ENCODE data around the gene FBXO31.
"Not testable (repeated sequence)": the region's sequence is repeated elsewhere in the genome, so short reads cannot be mapped to it uniquely, and the experiment has no call there.

FBXO31 gene

DNA sequence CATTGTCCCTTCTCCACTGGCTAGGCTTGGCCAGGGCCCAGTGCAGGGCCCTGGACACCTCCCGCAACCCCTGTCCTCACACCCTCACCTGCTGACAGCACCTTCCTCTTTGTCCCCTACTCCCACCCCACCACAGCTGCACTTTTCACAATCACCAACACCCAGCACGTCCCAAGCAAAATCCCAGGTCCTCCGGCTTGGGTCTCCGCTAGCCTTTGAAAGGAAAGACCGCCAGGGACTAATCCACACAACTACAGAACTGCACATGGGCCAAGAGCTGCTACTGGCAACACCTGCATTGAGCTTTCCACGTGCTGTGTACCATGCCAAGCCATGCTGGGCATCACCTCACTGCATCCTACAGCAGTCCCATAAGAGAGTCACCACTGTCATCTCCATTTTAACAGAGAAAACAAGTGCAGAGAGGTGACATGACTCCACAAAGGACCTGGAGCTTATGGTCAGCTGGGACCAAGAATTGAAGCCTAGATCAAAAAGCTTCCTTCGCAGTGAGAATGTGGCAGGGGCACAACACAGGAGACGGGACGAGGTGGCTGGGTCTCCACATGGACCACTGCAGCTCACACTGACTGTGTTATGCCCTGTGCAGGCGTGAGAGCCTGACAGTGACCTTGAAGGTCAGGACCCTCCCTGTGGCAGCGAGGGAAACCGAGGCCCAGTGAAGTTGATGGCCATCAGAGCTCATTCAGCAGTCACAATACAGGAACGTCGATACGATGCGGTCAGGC, 22.5 kb downstream of the FBXO31 start:
- no peak for DNase-seq

DNA sequence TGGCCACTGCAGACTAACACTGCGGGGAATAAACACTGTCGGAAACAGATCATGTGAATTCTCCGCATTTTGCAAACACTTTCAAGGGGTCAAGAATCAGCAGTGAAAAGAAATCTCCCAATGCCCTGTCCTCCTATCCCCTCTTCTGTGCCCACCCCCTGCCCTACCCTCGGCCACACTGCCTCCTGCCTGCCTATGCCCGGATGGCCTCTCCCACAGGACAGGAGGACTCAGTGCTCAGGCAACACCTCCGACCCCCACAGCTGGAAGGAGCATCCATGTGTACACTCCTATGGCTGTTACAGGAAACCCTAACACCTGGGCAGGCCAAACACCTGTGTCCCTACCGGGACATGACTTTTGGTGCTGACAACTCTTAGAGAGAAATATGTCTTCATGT, 24.5 kb downstream of the FBXO31 start:
- DNase-seq, result no peak

DNA sequence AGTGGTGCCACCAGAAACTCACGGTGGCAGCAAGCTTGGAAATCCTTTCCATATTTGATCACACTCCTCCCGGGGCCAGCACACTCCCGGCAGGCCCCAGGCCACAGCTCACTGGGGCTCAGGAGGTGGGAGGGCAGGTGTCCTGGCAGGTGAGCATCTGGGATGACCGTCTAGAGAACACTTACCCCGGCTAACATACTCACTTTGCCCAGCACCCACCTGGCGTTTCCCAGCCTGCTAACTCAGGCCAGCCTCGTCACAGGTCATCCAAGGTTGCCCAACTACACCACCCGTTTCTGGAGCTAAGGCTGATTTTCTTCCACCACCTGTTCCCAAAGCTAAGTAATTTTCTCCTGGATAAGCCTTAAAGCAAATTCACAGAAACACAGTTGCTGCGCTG, 24.9 kb downstream of the FBXO31 start:
- no peak for DNase-seq

DNA sequence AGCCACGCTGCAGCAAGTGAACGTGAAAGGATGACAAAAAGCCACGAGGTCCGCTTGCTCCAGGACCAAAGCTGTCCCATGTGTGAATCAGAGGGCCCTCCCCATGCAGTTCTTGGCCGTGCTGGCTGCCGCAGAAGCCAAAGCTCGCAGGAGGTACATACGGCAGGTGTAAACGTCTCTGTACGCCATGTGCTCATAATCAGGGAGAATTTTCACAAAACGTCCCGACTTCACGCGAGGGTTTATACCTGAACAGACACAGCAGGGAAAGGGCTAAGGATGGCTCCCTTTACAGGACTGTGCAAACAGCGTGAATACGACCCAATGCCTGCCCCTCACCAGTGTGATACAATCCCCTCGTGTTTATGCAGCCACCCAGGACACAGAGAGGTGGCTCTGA, 25.3 kb downstream of the FBXO31 start:
- no peak for DNase-seq

DNA sequence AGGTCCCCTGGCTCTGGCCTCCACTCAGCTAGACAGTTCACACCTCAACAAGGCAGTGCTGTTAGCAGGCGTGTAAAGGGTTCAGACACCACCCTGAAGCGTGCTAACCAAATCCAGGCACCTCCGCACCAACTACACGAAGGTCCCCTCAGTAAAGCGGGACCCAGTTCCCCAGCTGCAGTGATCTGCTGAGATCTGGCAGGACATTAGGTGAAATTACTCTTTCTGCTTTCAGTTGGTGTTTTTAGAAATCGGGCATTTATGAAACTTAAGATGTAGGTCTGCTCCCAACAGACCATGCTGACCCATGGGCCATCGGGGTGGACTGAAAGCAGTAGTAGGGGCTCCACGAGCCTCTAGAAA, 27.1 kb downstream of the FBXO31 start:
- no peak for DNase-seq

DNA sequence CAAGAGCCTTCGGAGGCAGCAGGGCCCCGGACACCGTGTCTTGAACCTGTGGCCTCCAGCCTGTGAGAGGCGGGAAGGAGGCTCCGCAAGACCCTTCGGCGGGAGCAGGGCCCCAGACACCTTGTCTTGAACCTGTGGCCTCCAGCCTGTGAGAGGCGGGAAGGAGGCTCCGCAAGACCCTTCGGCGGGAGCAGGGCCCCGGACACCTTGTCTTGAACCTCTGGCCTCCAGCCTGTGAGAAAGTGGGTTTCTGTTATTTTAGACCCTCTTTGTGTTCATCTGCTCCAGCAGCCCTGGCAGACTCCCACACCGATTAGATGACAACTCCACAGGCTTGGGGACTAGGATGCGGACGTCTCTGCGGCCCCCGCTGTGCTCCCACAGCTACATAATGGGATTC, 30.0 kb downstream of the FBXO31 start:
- no peak for DNase-seq

DNA sequence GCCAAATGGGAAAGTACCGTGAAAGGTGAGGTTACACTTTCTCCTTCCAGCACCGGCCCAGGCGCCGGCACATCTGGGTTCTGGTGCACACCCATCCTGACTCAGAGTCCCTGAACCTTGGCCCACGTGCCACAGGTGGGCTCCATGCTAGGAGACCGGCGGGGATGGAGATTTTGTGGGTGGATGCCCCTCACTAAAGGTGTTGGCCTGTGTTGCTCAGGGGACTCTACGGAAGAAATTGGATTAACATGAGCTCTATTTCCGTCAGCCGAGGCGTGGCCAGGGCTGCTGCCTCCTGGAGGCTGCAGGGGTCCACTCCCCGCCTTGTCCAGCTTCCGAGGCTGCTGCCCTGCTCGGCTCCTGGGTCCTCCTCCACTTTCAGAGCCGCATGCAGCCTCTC, 30.8 kb downstream of the FBXO31 start:
- no peak for DNase-seq

DNA sequence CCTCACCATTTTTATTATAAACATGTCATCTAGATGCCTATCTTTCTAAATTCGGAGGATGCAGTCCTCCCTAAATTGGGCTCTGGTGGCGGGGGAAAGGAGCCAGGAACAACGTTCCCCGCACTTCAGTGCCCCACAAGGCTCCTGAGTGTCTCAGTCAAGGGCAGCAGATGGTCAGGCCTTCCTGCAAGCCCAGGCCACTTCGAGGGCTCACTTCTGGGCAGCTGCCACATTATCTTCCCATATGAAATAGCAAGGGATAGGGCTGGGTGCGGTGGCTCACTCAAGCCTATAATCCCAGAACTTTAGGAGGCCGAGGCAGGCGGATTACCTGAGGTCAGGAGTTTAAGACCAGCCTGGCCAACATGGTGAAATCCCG, 32.3 kb downstream of the FBXO31 start:
- DNase-seq, result no peak

DNA sequence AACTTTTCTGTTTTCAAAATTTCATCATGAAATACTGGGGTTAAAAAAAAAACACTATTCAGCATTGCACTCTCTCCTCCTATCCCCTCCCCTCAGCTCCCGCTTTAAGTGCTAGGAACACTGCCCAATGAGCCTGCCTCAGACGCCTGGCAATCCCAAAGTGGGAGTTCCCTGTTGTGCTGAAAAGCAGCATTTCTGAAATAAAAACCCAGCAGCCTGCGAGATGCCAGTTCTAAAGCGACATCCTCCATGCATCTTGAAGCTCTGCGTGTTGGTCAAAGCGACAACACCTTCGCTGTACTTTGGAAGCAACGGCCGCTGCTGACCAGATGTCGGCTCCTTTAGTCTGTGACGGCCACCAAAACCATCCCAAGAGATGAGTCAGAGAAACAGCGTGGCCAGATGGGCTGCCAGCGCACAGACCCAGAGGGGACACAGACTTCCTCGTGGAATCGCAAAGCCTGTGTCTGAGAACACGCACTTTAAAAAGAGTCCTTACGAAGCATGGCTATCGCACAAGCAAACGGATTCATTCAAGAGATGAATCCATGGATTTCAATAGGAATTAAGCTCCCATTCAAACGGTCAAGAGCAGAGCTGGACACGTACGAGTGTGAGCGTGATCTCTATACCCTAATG, 32.8 kb downstream of the FBXO31 start:
- no peak for DNase-seq

DNA sequence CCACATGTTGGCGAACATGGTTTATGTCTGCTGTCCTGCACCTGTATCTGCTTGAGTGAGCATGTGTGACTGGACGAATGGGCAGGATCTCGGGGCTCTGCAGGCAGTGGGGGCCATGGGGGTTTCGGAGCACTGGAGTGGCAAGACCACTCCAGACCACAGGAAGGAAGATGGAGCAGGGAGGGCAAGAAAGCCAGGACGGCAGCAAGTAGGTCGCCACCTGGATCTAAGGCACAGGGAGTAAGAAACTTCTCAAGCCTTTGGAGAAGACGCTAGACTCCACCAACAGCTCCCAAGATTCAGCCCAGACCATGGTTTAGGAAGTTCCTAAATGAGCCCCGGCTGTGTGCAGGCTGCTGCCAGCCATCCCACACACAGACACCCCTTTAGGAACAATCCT, 33.5 kb downstream of the FBXO31 start:
- DNase-seq, result no peak

DNA sequence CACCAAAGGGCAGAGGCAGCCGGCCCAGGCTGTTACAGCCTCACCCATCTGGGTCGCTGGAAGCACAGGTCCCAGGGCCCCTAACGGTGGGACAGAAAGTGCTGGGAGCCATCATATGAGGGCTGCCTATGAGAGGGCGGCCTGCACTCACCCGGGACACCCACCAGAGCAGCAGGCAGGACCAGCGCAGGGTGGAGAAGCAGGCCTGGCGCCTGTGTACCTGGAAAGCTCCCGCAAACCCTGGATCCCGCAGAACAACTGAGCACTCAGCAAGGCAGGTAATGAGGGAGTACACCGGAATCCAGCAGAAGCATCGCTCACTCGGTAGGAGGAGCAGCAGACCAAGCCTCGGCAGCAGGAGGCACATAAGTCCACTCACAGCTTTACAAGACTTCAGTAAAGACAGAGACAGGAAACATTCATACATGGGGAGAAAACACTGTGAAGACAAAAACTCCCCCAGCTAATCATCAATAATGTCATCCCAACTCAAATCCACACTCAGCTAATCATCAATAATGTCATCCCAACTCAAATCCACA, 34.9 kb downstream of the FBXO31 start:
- no peak for DNase-seq

DNA sequence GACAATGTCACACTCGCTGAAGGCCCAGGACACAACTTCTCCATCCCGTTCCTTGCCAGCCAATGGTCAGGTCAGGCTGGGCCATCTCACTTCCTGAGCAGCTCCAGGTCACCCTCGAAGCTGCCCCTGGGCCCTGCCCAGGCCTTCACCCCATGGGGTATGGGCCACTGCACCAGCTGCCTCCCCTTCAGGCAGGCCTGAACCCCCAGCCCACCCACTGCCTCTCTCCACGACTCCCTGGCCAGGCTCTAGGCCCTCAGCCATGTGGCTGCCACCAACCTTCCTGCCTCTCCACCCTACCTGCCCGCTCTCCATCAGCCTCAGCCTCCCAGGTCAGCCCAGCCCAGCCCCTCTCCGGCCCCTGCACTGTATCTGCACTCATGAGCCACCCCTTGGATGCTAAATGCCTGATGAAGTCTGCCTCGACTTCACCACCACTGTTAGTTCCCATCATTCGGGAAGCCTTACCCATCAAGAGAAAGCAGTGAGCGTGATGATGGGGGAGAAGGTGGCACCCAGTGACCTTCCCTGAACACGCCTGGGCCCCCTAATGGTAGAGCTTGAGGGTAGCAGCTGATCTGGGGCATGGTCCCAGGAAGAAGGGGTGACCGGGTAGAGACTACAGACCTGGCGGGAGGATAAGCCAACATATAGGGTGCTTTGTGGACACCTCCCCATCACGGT, 35.5 kb downstream of the FBXO31 start:
- DNase-seq, result no peak

DNA sequence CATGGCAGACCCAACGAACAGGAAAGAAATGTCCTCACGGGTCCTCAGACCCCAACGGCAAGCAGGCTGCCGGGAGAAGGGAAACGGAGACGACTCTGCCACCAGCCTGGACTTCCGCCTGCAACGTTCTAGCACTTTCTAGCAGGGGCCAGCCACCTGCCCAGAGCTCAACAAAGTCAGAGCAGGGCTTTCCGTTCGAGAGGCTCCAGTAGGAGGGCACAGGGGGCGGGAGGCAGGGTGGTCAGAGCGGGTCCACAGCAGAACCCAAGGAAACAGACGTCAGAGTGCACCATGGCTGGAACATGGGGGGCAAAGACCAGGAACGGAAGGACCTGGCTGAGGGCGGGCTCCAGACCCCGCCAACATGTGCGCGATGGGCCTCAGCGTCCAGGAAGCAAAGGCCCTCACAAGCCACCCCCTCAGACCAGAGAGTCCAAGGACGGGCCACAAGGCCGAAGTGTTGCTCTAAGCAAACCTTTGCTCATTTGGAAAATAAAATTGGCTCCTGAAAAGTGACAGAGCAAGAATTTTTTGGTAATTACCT, 37.0 kb downstream of the FBXO31 start:
- no peak for DNase-seq

DNA sequence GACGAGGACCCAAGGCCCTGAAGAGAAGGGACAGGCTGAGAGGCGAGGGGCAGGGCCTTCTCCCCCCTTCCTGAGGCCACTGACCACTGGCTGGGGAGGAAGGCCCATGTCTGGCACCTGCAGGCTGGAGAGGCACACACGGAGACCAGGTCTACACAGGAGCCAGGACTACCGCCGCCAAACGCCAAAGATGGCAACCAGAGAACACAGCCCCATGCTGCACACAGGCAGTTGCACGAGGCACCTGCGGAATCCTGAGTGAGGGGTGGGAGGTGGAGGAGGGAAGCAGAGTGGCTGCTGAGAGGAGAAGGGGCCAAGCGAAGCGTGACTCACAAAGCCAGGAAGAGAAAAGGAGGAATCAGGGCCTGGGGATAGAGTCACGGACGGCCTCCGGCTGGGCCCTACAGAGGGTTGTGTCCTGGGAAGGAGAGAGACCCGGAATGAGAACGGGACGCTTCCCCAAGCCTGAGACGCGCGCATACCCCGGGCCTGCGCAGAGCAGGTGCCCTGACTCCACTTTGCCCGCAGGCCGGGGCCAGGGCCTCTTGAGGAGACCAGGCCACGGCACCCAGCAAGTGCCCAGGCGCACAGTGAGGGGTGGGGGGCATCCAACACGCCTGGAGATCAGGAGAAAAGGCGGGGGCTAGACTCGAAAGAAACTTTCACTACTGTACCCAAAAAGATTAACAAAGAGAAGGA, 37.7 kb downstream of the FBXO31 start:
- DNase-seq, result no peak

DNA sequence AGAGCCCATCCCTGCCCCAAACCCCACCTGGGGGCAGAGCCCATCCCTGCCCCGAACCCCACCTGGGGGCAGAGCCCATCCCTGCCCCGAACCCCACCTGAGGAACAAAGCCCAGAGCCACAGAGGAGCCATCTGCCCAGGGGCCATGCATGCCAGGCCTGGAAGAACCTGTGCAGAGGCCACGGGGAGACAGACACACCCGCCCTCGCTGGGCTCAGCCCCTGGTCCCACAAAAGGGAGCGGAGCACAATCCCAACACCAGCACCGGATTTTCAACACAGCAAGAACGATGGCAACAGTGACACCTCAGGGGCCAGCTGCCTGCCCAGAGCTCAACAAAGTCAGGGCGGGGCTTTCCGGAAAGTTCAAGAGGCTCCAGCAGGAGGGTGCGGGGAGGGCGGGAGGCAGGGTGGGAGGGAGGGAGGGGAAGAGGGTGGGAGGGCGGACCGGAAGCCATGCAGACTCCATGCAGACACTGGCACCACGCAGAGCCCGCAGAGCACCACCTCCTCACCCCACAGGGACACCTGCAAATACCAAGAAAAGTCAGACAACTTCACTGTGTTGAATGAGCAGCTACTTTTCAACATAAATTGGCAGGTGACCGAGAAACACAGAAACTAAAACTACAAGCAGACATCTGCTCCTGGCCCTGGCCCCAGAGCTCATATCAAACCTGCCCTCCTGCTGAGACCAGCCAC, 38.5 kb downstream of the FBXO31 start:
- peak; percentile 53 for DNase-seq

DNA sequence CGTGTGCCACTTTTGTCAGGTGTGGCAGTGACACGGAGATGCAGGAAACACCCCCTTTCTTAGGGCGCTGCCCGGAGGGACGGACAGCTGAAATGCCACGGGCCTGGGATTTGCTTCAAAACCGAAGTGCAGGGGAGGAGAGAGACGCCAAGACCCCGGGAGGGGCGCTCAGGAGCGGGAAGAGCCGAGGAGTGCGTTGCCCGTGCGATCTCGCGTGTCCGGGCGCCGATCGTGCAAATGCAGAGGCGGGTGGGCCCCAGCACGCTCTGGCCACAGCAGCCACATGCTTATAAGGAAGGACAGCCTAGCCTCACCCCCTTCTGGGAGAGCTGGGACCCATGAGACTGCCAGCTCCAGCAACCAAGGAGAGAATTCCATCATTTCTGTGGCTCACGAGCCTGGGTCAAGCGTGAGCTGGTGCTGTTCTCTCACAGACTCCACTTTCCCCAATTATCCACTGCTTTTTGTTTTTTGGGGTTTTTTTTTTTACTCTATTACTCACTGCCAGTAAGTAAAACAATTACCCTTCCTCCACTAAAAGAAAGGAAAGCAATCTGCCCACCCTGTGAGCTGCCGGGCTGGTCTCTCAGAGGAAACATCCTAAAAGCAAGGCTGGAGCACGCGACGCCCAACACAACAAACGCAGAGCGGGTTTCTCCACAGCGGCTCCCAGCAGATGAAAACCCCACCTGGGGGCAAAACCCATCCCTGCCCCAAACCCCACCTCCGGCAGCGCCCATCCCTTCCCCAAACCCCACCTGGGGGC, 39.2 kb downstream of the FBXO31 start:
- DNase-seq, result no peak

DNA sequence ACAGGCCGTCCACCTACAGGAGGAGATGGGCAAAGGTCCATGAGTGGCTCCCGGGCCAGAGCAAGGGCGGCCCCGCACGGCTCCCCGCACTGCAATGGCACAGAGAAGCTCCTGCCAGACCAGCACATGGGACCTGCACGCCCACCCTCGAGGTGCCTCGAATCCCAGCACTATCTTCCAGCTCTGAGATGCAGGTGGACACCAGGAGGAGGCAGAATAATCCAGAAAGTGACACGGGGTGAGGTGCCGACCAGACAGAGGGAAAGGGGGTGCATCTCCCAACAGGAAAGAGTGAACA, 39.9 kb downstream of the FBXO31 start:
- no peak for DNase-seq

DNA sequence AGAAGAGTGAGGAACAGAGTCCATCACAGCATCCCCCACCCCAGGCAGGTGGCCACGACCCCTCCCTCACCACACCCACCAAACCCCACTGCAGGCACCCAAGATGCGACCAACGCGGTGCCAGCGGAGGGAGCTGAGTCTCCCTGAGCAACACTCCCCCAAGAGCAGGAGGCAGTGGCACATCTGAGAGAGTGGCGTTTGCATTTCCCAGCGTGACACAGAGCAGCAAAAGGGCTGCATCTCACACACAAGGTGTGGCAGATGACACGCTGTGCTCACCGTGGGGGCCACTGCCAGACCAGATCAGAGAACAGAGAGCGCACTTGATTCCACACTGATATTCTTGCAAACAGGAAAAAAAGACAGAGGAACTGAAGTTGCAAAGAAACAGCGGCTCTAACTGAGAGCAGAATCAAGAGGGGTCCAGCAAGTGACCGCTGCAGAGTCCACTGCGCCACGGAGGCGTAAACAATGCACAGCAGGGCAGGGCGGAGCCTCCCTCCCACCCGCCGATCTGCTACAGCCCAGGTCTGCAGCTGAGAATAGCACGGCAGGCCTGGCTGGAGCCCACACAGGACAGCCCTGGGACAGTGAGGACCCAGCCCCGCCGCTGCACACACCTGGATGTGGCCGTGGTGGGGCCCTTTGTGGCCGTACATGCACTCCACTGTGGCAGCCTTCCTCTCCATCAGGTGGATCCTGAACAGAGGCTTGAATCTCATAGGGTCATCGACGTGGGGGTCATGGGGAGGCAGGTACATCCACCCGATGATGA, 40.4 kb downstream of the FBXO31 start:
- no peak for DNase-seq

DNA sequence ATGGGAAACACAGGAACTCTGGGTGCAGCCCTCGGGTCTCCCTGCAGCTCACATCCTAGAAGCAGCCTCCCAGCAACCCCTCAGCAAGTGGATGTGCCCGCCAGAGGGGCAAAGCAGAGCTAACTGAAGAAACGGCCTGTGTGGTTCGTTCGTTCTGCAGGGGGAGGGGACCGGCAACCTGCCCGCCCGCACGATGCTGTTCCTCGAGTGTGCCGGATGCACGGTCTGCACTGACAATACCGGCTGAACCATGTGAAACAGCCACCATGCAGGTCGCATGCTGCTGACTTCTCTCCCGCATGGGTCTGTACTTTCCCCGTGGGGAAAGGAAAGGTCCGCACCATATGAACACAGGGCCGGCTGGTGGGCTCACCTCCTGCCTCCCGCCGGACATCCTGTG, 41.1 kb downstream of the FBXO31 start:
- no peak for DNase-seq

DNA sequence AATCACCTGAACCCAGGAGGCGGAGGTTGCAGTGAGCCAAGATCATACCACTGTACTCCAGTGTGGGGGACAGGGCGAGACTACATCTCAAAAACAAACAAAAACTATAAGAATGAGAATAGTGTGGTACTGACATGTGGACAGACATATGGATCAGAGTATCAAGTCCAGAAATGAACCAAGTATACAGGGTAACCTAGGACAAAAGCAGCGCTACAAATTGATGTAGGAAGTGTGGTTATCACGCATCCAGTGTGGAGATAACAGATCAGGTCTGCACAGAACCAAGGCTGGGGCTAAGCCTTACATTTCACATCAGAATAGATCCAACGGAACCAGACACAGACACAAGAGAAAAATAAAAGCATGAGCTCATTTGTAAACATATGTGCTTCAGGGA, 43.4 kb downstream of the FBXO31 start:
- no peak for DNase-seq

DNA sequence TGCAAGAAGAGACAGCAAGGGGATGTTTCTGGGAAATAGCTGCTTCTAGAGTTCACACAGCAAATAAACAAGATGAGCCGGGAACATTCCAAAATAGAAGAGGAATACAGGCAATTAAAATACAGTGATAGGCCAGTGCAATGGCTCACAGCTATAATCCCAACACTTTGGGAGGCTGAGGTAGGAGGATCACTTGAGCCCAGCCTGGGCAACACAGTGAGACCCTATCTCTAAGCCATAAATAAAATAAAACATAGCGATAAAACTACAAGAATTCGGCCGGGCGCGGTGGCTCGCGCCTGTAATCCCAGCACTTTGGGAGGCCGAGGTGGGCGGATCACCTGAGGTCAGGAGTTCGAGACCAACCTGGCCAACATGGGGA, 43.9 kb downstream of the FBXO31 start:
- DNase-seq, result not testable (repeated sequence)
